A549 treated with AZD9567 at 1 μM for 4 hours (cell line): ENCODE measurements around the gene DHX32. TPM values are rescaled to one million over a fixed set of nuclear protein-coding genes. Genes with fewer than 3 reads are reported as not detected.

Experiments
- total RNA-seq: library from RNA; stranded (reverse); fragments of 200-300 nt; extraction: Qiagen RNA extraction; gene quantifications from 5 replicates; pipeline ENCODE4 v1.2.3, GENCODE V29; 2022; ENCODE audit not compliant: insufficient read depth

The DHX32 gene
- 29.5 to 51.8 TPM (median 36.0 TPM) in 5 replicates for total RNA-seq

GRCh38 chr10:125881192-125881591 is at the start of gene DHX32:
TSS of gene DHX32 (minus strand) at chr10:125881292. CDS start at chr10:125880824, 468 bp downstream.

GRCh38 chr10:125896088-125896934 is 15.2 kb upstream of the DHX32 start, which contains the start of gene FANK1:
TSS of gene FANK1 (plus strand) at chr10:125896564. CDS start at chr10:125896643, 79 bp downstream.

GRCh38 chr10:125822878-125823662 is 58.0 kb downstream of the DHX32 start, which contains the start of the genes BCCIP and UROS:
TSS of gene BCCIP (plus strand) at chr10:125823546. CDS start at chr10:125823558, 12 bp downstream.
TSS of gene UROS (minus strand) at chr10:125823258. CDS start at chr10:125816499, 6,759 bp downstream.

Other genes starting within 250 kb of the DHX32 start
- not detected in 5 replicates for gene TEX36, start 198.1 kb downstream of the DHX32 start, total RNA-seq
- gene EDRF1, start 161.6 kb downstream of the DHX32 start, total RNA-seq: 16.9 to 18.5 TPM (median 17.7 TPM) in 5 replicates
- gene MMP21, start 105.5 kb downstream of the DHX32 start, total RNA-seq: 0.03 TPM in 1 of 5 replicates, not detected in the others
- 48.3 to 62.3 TPM (median 60.2 TPM) in 5 replicates for gene UROS, start 58.0 kb downstream of the DHX32 start, total RNA-seq
- gene BCCIP, start 57.7 kb downstream of the DHX32 start, total RNA-seq: 97.6 to 119 TPM (median 103 TPM) in 5 replicates
- 2.2 to 3.3 TPM (median 2.9 TPM) in 5 replicates for gene FANK1, start 15.3 kb upstream of the DHX32 start, total RNA-seq